ENCODE measurements around the gene SPHK1.

Gene SPHK1

GRCh38 chr17:76435751-76436150 lies 51.3 kb downstream of the SPHK1 start:
- DNase-seq (ENCODE audit: extremely low spot score): no peak
- POLR2A ChIA-PET: interaction anchor here (1.1 to 1.8 kb wide), 4 partner anchors 9 to 19 kb away, joined by 3 to 8 read pairs (median 4); no protein-coding TSS in a partner anchor
- no peak for TF ChIP-seq FOXK2 (IDR thresholded peaks at IDR 0.05)
- CTCF ChIA-PET: interaction anchor here (0.6 kb wide), 1 partner anchor 254 kb away, joined by 9 read pairs; no protein-coding TSS in a partner anchor
